ENCODE data around the gene SEMA3B.
"Not testable (repeated sequence)": the region's sequence is repeated elsewhere in the genome, so short reads cannot be mapped to it uniquely, and the experiment has no call there.

The SEMA3B gene

DNA sequence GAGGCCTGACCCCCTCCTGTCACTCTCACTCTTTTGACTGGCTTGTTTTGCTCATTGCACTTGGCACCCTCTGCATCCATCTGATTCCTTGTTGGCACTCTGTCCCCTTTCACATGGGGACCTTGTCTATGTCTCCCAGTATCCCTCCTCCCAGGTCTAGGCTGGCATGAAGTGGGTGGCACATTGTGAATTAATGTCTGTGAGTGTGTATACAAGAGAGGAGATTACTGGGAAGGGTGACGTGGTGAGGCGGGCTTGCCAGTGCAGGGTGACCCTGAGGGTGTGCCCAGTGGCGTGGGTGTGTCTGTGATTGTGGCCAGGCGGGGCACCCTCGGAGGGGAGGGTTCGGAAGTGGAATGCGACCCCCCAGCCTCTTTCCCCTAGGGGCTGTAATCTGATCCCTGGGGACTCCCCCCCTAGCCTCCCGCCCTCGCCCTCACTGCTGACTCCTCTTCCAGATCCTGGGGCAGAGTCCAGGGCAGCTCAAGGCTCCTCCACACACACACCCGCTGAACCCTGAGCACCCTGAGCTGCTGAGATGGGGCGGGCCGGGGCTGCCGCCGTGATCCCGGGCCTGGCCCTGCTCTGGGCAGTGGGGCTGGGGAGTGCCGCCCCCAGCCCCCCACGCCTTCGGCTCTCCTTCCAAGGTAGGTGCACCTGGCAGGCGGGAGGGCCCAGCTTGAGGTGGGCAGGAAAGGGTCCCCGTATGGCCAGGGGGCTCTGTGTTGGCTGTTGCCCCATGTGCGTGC, at the start of gene SEMA3B:
SEMA3B (plus strand) TSS at position 445 of the 749 bp plus-strand sequence; CDS start at position 539, 94 bp downstream.
- DNase-seq = no peak

- no peak for DNase-seq
Measured at GRCh38 chr3:50219285-50219684, 49.7 kb upstream of the SEMA3B start.

- no peak for DNase-seq
Measured at GRCh38 chr3:50220109-50220508, 48.8 kb upstream of the SEMA3B start.

DNA sequence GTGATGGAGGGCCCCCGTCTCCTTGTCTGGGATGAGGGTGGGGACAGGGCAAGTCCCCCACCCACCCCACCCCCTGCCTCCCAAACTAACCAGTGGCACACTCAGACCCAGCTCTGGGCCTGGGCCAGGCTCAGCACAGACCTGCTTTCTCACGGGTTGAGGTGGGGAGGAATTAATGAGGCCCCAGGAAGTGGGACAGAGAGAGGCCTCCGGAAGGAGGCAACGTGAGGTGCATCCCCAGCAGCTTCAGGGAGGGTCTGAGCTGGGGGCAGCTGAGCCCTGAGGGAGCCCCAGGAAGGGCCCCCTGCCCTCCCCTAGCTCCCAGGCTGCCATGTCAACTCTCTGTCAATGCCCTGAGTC, 47.9 kb upstream of the SEMA3B start:
- no peak for DNase-seq

GRCh38 chr3:50221411-50222168, 47.4 kb upstream of the SEMA3B start:
- DNase-seq = no peak

DNA sequence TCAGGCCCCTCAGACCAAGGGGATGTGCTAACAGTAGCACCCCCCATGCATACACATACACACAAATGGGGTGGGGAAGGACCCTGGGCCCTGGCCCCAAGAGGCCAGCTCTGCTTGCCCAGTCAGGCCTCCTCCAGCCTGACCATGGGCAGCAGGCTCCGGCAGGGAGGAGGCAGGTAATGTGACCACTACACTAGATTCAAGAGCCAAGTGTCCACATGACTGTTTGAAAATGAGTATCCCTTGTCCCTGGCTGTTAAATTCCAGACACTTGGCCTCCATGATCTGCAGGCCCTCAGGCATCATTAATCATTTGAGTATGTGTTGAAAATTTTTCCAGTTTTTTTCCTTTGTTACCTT, 46.8 kb upstream of the SEMA3B start:
- no peak for DNase-seq

DNA sequence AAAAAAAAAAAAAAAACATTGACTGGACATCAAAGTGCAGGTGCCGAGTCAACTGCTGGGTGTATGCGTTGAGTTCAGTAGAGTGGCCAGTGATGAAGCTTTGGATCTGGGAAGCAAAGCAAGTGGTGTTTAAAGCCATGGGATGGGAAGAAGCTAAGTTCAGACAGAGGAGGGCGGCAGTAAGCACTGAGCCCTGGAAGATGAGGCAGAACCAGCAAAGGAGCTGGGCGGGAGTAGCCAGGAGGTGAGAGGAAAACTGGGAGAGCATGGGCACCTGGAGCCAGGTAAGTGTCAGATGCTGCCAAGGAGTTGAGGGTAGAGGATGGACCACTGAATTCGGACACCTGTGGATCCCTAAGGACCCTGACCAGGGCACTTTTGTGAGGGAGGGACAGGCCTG, 44.3 kb upstream of the SEMA3B start:
- no peak for DNase-seq

GRCh38 chr3:50226888-50227389, 42.0 kb upstream of the SEMA3B start:
- peak in 1 of 2 donors; percentile 40 for DNase-seq

DNA sequence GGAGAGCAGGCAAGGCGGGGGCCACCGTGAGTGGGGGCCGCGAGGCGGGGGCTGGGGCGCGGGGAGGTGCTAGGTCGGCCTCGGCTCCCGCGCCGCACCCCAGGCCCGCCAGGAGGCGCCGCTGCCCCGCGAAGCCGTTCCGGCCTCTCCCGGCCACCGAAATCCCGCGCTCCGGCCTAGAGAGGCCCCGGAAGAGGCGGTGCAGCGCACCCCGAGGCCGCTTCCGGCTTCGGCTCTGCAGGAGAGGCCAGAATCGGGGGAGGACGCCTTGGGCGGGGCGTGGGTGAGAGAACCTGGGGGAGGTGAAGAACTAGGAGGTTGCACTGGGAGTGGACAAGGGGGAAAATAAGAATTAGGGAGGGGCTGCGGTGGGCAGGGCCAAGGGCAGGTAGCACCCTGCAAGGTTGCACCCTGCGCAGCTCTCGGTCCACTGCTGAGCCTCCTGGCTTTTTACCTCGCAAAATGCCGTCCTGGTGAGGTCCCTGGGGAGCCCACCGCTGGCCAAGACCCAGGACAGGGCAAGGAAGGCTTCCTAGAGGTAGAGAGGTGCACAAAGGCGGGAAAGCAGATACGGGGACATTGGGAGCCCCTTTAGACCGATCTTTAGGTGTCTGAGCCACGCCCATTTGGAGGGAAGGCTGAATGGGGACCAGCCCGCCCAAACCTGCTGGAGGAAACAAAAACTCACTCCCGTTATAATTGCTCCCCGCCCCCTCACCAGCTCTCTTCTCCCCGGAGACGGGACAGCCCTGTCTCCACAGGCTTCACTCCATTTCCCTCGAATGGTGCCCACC, 41.4 kb upstream of the SEMA3B start:
- DNase-seq = peak; percentile 85 to 87

- not testable (repeated sequence) for DNase-seq
Measured at GRCh38 chr3:50228184-50228763, 40.7 kb upstream of the SEMA3B start.

GRCh38 chr3:50229490-50229889, 39.5 kb upstream of the SEMA3B start:
- no peak for DNase-seq

DNA sequence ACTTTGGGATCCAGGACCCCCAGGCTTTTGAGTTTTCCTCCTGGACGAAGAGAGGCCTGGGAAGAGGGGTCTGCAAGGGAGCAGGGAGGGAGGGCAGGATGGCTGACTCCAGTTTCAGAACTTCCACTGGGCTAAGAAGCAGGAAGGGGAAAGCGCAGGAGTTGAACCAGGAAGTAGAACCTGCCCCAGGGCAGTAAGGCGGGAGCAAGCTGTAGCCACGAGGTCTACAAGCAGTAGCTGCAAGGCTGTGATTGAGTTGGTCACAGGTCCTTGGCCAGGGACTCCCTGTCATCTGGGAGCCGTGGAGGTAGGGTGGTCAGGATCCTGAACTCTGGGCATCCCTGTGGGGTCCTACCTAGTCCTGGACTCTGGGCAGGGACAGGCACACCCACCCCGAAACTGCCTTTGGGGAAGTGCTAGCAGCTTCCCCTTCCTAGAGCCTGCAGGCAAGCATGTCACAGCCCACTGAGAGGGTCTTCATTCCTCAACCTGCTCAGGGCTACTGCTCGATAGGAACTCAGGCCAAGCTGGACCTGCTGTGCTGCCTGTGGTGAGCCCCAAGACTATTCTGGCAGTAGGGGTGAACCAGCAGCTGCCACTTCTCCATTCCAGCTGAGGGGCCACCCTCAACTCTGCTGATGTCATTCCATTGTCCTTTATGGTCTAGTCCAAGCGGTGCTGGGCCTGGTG, 38.7 kb upstream of the SEMA3B start:
- no peak for DNase-seq

DNA sequence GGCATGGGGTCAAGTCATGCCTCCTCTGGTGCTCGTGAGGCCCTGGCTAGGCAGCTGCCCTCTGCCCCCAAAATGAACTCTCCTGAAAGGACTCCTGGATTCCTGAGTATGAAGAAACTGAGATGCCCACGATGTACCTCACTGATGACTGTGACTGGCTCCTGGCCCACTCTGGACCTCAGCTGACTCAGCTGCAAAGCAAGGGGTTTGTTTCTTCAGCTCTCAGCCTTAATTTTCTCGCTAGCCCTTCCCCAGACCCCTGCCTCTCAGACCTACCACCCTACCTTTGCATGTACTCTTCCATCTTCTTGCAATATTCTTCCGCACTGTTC, 38.2 kb upstream of the SEMA3B start:
- no peak for DNase-seq

DNA sequence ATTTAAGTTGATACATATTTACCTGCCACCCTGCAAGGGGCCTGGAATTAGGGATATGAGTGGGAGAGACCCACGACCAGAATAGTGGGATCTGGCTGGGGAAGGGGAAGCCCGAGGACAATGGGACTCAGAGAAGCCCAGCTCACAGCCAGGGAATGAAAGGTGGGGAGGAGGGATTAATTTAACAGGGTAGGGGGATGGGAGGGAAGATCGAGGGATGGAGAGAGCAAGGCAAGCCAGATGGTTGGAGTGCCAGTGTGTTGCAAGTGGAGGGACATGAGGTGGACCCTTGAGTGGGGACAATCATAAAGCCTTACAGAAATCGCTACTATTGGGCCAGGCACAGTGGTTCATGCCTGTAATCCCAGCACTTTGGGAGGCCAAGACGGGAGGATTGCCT, 37.4 kb upstream of the SEMA3B start:
- no peak for DNase-seq

GRCh38 chr3:50232303-50232702, 36.6 kb upstream of the SEMA3B start:
- DNase-seq = no peak

DNA sequence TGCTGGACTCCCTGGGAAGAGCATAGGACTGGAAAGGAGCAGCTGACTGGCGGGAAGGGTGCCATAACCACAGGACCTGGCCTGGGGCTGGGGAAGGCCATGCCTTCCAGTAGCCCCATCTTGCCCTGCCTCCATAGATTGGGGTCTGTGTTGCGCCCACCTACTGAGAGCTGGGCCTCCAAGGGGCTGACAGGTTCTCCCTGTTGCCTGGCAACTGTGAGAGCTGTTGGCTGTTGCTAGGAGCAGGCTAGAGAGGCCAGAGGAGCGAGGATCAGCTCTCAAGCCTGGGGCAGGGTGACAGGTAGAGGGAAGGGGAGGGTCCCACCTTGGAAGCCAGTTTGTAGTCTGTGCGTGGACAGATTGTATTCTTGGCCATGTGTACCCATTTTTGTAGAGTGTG, 35.8 kb upstream of the SEMA3B start:
- no peak for DNase-seq

DNA sequence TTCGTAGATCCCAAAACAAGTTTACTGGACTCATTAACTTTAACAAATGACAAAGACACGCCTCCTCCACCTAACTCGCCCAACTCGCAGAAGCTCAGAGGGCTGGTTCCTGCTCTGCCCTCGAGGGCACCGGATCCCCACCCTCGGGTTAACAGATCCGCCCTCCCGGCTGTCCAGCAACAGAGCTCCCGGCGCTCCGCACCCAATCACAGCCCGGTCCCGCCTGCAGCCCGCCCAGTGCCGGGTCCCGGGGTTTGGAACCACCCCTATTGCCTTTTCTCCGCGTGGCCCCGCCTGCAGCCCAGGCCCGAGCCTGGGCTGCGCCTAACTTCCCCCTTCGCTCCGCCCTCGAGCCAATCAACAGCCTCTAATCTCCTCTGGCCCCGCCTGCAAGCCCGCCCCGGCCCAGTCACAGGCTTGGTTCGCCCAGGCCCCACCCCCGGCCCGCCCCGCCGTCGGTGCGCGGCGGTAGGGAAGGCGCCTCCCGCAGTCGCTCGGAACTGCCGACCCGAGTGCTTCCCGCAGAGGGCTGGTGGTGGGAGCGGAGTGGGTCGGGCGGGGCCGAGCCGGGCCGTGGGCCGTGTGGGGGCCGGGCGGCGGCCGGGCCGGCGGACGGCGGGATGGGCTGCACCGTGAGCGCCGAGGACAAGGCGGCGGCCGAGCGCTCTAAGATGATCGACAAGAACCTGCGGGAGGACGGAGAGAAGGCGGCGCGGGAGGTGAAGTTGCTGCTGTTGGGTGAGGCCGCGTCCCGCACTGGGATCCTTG, 33.0 kb upstream of the SEMA3B start, which contains the start of gene GNAI2:
GNAI2 (plus strand) TSS at position 489 of the 768 bp plus-strand sequence; CDS start at position 621, 132 bp downstream.
- peak; percentile 98 to 99 for DNase-seq

GRCh38 chr3:50236484-50237132, 32.3 kb upstream of the SEMA3B start:
- DNase-seq = no peak

GRCh38 chr3:50237133-50237651, 31.8 kb upstream of the SEMA3B start:
- DNase-seq = no peak

- peak; percentile 81 to 85 for DNase-seq
Measured at GRCh38 chr3:50237754-50238548, 31.0 kb upstream of the SEMA3B start.
